Islet of Langerhans (tissue), 1 donor: ENCODE measurements around the gene POU1F1.
A peak's percentile ranks its signal among the peaks of the same experiment; 100 is the strongest.
"Not testable (repeated sequence)": the region's sequence is repeated elsewhere in the genome, so short reads cannot be mapped to it uniquely, and the experiment has no call there.

Experiments used
- FAIRE-seq: peaks from one replicate; lab custom pipeline; 2011; peaks lifted over from hg19 to GRCh38; lab: Jason Lieb, UNC

The POU1F1 gene

DNA sequence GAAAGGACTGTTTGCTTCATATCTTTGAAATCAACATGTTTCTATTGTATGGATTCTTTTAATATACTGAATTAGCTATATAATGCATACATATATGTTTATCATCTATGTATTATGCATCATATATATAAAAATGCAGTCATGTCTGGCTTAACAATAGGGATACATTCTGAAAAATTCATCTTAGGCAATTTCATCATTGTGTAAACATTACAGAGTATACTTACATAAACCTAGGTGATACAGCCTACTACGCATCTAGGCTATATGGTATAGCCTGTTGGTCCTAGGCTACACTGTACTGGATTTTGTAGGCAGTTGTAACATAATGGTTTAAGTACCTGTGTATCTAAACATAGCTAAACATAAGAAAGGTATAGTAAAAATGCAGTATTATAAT is 27.6 kb downstream of the POU1F1 start:
- no peak for FAIRE-seq

GRCh38 chr3:87248231-87248630 is 28.2 kb downstream of the POU1F1 start:
- not testable (repeated sequence) for FAIRE-seq

DNA sequence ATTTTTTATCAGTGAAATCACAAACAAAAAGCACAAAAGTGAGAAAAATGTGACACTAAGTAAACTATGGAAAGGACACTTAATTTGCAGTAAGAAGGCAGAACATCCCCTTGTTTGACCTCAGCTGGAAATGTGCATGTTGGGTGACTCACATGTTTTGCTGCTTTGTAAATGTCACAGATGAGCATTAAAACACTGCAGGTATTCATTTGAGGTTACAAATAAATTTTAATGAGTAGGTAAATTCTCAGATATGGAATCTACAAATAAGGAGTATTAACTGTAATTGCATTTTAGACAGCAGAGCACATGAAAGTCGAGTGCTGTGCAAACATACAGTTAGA is 29.0 kb downstream of the POU1F1 start:
- FAIRE-seq: peak; percentile 76

GRCh38 chr3:87246662-87247429 is 29.5 kb downstream of the POU1F1 start:
- peak; percentile 80 for FAIRE-seq

- FAIRE-seq: no peak
Measured at GRCh38 chr3:87236093-87236492, 40.3 kb downstream of the POU1F1 start.

DNA sequence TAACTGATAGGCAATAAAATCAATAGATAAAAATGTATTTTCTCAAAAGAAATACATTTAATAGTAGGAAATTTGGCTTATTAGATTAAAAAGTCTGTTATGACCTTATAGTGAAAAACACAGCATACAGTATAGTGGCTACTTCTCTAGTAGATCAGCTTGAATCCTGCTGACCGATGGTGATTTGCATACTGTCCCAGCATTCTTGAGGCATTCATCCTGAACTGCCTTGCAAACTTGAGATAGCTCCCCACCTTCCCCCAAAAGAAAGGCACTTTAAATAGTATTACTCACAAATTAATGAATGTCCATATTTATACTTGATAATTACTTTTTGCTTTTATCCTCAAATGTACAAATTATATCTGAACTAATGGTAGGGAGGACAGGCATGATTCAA is 42.6 kb downstream of the POU1F1 start:
- FAIRE-seq: no peak

DNA sequence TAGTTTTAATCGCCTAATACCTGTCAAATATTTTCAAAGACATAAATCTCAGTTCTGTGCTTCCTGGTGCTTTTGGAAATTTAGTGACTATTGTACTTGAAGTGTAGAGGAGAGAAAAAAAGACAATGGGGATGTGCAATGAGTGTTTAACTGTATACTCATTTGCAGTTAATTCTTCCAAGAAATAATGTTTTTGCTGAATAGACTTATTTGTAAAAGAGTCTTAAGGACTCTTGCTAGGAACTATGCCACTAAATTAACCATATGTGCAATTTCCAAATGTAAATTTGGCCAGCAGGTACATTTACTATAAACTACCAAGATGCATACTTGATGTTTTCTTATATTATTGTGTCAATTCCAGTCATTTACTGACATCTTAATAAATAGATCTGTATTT is 47.3 kb downstream of the POU1F1 start:
- no peak for FAIRE-seq

- no peak for FAIRE-seq
Measured at GRCh38 chr3:87228316-87228715, 48.1 kb downstream of the POU1F1 start.

- FAIRE-seq: no peak
Measured at GRCh38 chr3:87227835-87228144, 48.6 kb downstream of the POU1F1 start.

DNA sequence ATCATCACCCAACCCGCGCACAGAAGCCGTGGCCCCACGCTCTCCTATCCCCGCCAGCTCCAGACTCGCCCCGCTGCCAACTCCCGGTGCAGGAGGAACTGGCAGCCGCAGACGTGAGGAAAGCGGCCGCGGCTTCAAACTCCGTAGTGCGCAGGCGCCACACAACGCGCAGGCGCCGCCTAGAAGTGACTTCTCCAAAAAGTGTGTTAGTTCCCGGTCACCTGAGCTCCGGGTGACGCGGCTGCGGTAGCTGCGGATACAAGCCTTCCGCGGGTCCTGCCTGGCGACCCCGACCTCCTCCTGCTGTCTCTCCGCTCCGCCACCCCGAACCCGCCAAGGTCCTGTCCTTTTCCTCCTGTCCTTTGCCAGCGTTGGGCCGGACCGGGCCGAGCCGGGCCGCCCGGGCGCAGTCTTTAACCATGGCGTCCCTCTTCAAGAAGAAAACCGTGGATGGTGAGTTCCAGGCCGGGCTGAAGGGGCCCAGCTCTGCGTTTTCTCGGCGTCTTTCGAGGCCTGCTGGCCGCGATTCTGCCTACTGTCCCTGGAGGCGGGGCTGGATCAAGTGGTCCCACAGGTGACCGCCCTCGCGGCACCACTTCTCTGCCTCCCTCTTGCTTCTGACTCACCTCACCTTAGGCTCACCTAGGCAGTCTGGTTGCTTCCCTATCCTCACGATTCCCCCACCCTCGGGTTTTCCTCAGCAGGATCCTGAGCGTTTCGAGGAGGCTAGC is 49.1 kb downstream of the POU1F1 start, which contains the start of gene CHMP2B:
Gene CHMP2B (plus strand): TSS at position 206 of the 731 bp plus-strand sequence. CDS start 214 bp downstream, at position 420.
- FAIRE-seq: peak; percentile 51

GRCh38 chr3:87225659-87226058 is 50.7 kb downstream of the POU1F1 start:
- no peak for FAIRE-seq

- no peak for FAIRE-seq
Measured at GRCh38 chr3:87219611-87220010, 56.8 kb downstream of the POU1F1 start.

- FAIRE-seq: no peak
Measured at GRCh38 chr3:87218560-87218959, 57.8 kb downstream of the POU1F1 start.
